Fibroblast of lung (primary cell): ENCODE results near the gene MRPS2. TPM values are rescaled to one million over a fixed set of nuclear protein-coding genes. Genes with fewer than 3 reads are reported as not detected.

ENCODE experiments used
- DNase-seq, 2 donors: peaks; one replicate each; pipeline versions ENCODE4 v3.0.0 to v3.0.0-alpha.2; 2010; ENCODE audit warnings: low read depth in 2 of 2
- H2AFZ ChIP-seq: 2 replicates; pipeline ENCODE4 v1.5.1; 2012; ENCODE audit warnings: low read length, control low read depth, inconsistent platforms
- H3K27ac ChIP-seq: 2 replicates; pipeline ENCODE4 v1.5.1; 2011; ENCODE audit warnings: low read length, control low read depth; ENCODE audit not compliant: insufficient read depth
- H3K27me3 ChIP-seq: 2 replicates; pipeline ENCODE4 v1.5.1; 2011; ENCODE audit warnings: mild to moderate bottlenecking, low read length; ENCODE audit not compliant: control insufficient read depth, insufficient read depth
- H3K36me3 ChIP-seq: 2 replicates; pipeline ENCODE4 v1.5.1; 2011; ENCODE audit warnings: low read length; ENCODE audit not compliant: control insufficient read depth, insufficient read depth
- H3K4me1 ChIP-seq: 2 replicates; pipeline ENCODE4 v1.5.1; 2011; ENCODE audit warnings: low read length; ENCODE audit not compliant: control insufficient read depth, insufficient read depth; ENCODE audit errors: extremely low read depth
- H3K4me2 ChIP-seq: 2 replicates; pipeline ENCODE4 v1.5.1; 2011; ENCODE audit warnings: low read length, control low read depth; ENCODE audit not compliant: insufficient read depth; ENCODE audit errors: extremely low read depth
- H3K4me3 ChIP-seq, 4 experiments: fragments of 200-600 bp in 1 of 4; sonication (generic) in 1 of 4; replicated peaks in 1 of 4; 2 replicates each; pipeline ENCODE4 v1.5.1; 2011 to 2016; ENCODE audit warnings: low read length in 4 of 4, low read depth in 3 of 4, mild to moderate bottlenecking in 3 of 4, control low read depth in 2 of 4, inconsistent platforms in 1 of 4, mixed read lengths in 1 of 4; ENCODE audit not compliant: insufficient read depth in 1 of 4; ENCODE audit errors: control extremely low read depth in 1 of 4
- H3K79me2 ChIP-seq: 2 replicates; pipeline ENCODE4 v1.5.1; 2012; ENCODE audit warnings: mild to moderate bottlenecking, low read length, inconsistent platforms; ENCODE audit not compliant: control insufficient read depth, insufficient read depth
- H3K9ac ChIP-seq: 2 replicates; pipeline ENCODE4 v1.5.1; 2011; ENCODE audit warnings: mild to moderate bottlenecking, low read length, control low read depth; ENCODE audit not compliant: insufficient read depth
- H3K9me3 ChIP-seq: 2 replicates; pipeline ENCODE4 v1.5.1; 2012; ENCODE audit warnings: low read depth, low read length; ENCODE audit not compliant: control insufficient read depth, insufficient read depth
- H4K20me1 ChIP-seq: 2 replicates; pipeline ENCODE4 v1.5.1; 2011; ENCODE audit warnings: low read length; ENCODE audit not compliant: control insufficient read depth, insufficient read depth; ENCODE audit errors: extremely low read depth
- CTCF ChIP-seq, 2 donors: IDR thresholded peaks in 1 of 2; conservative IDR thresholded peaks in 1 of 2; 1 replicate in 1 of 2; 2 replicates in 1 of 2; pipeline ENCODE4 v1.5.1; 2011 to 2012; ENCODE audit warnings: low read length in 2 of 2, control low read depth in 1 of 2, inconsistent platforms in 1 of 2, low read depth in 1 of 2, mild to moderate bottlenecking in 1 of 2
- EZH2 ChIP-seq: IDR thresholded peaks from 2 replicates; pipeline ENCODE4 v1.5.1; 2012; ENCODE audit warnings: low read length, control low read depth, mild to moderate bottlenecking; ENCODE audit errors: missing control alignments
- polyA plus RNA-seq, 2 donors: library from polyadenylated mRNA; depleted of rRNA in 1 of 2; stranded (reverse) in 1 of 2; unstranded in 1 of 2; fragments of >200 nt; gene quantifications; 2 replicates each; pipeline ENCODE4 v1.2.1, GENCODE V29; 2011 to 2012; ENCODE audit warnings: missing spikeins in 1 of 2
- total RNA-seq: library from RNA; depleted of rRNA; stranded (reverse); fragments of >200 nt; gene quantifications from 2 replicates; pipeline ENCODE4 v1.2.1, GENCODE V29; 2014

MRPS2 gene
- total and polyA plus RNA-seq, 2 donors (not counting 1 experiment from before 2014, with no cell fraction given) = 10.4 to 43.6 TPM

- no peaks in the 10 kb centered on the region for H3K36me3 ChIP-seq
- no peak overlapping the region for H3K27ac ChIP-seq
- no peaks in the 10 kb centered on the region for H3K9me3 ChIP-seq
- H3K4me1 ChIP-seq = no peaks in the 10 kb centered on the region
- no peaks in the 10 kb centered on the region for H3K79me2 ChIP-seq
- H3K9ac ChIP-seq = no peak overlapping the region
- no peak for TF ChIP-seq EZH2
- no peak for TF ChIP-seq CTCF (conservative IDR thresholded peaks at IDR 0.05 in 1 of 2, IDR thresholded peaks at IDR 0.05 in 1 of 2; ENCODE audit: low read depth in 1 of 2, low read length in 2 of 2)
- H3K27me3 ChIP-seq = no peaks in the 10 kb centered on the region
- no peak for DNase-seq
- H3K4me2 ChIP-seq = peak overlapping the region; percentile 81
- no peaks in the 10 kb centered on the region for H4K20me1 ChIP-seq
- peak overlapping the region; percentile 54 to 68 (median 66) for H3K4me3 ChIP-seq
- peak overlapping the region; percentile 71 for H2AFZ ChIP-seq
Observed at GRCh38 chr9:135480940-135481310, 19.6 kb upstream of the MRPS2 start.

GRCh38 chr9:135482015-135482754 lies 18.3 kb upstream of the MRPS2 start:
- Histone ChIP-seq H3K79me2 (no peaks in the 10 kb centered on the region), H3K9me3 (no peaks in the 10 kb centered on the region), H3K4me3 (no peak overlapping the region), H3K9ac (no peak overlapping the region), H2AFZ (no peak overlapping the region), H3K27ac (no peak overlapping the region), H3K36me3 (no peaks in the 10 kb centered on the region), H3K4me1 (no peaks in the 10 kb centered on the region), H3K4me2 (no peak overlapping the region), H3K27me3 (no peaks in the 10 kb centered on the region), H4K20me1 (no peaks in the 10 kb centered on the region)
- no peak for DNase-seq
- no peak for TF ChIP-seq EZH2
- no peak for TF ChIP-seq CTCF (conservative IDR thresholded peaks at IDR 0.05 in 1 of 2, IDR thresholded peaks at IDR 0.05 in 1 of 2; ENCODE audit: low read depth in 1 of 2, low read length in 2 of 2)

GRCh38 chr9:135484460-135485277 lies 15.8 kb upstream of the MRPS2 start:
- TF ChIP-seq EZH2 (no peak), CTCF (conservative IDR thresholded peaks at IDR 0.05 in 1 of 2, IDR thresholded peaks at IDR 0.05 in 1 of 2; ENCODE audit: low read depth in 1 of 2, low read length in 2 of 2) (no peak)
- H4K20me1 ChIP-seq = no peaks in the 10 kb centered on the region
- no peaks in the 10 kb centered on the region for H3K4me1 ChIP-seq

More at GRCh38 chr9:135484460-135485277, 15.8 kb upstream of the MRPS2 start:
- peaks cover 3% of the 10 kb centered on the region for H3K36me3 ChIP-seq
- H3K4me3 ChIP-seq = no peak overlapping the region
- DNase-seq = no peak
- H3K9me3 ChIP-seq = no peaks in the 10 kb centered on the region
- H3K9ac ChIP-seq = no peak overlapping the region
- no peak overlapping the region for H3K4me2 ChIP-seq
- H3K27me3 ChIP-seq = no peaks in the 10 kb centered on the region
- H3K79me2 ChIP-seq = no peaks in the 10 kb centered on the region
- H2AFZ ChIP-seq = no peak overlapping the region
- H3K27ac ChIP-seq = no peak overlapping the region
